Measurements from ENCODE around the gene FAM53B.
A peak's percentile ranks its signal among the peaks of the same experiment; 100 is the strongest.
"Not testable (repeated sequence)": the region's sequence is repeated elsewhere in the genome, so short reads cannot be mapped to it uniquely, and the experiment has no call there.

The FAM53B gene

GRCh38 chr10:124624466-124624865, 119.7 kb downstream of the FAM53B start:
- no peak for DNase-seq

GRCh38 chr10:124624006-124624405, 120.2 kb downstream of the FAM53B start:
- no peak for DNase-seq

- DNase-seq = no peak
Observed at GRCh38 chr10:124622866-124623536, 121.2 kb downstream of the FAM53B start.

GRCh38 chr10:124622158-124622557, 122.0 kb downstream of the FAM53B start:
- no peak for DNase-seq

- no peak for DNase-seq
Observed at GRCh38 chr10:124621637-124622036, 122.5 kb downstream of the FAM53B start.

GRCh38 chr10:124619802-124620490, 124.2 kb downstream of the FAM53B start:
- no peak for DNase-seq

GRCh38 chr10:124619195-124619594, 125.0 kb downstream of the FAM53B start:
- DNase-seq = no peak

- no peak for DNase-seq
Observed at GRCh38 chr10:124618470-124619073, 125.6 kb downstream of the FAM53B start.

- no peak for DNase-seq
Observed at GRCh38 chr10:124616836-124617130, 127.4 kb downstream of the FAM53B start.

GRCh38 chr10:124616040-124616835, 127.9 kb downstream of the FAM53B start:
- no peak for DNase-seq

GRCh38 chr10:124615259-124615658, 128.9 kb downstream of the FAM53B start:
- DNase-seq = no peak

GRCh38 chr10:124614003-124614659, 130.0 kb downstream of the FAM53B start:
- DNase-seq = peak; percentile 87

- DNase-seq = no peak
Observed at GRCh38 chr10:124612611-124613498, 131.3 kb downstream of the FAM53B start.

- DNase-seq = peak; percentile 58
Observed at GRCh38 chr10:124611738-124612137, 132.4 kb downstream of the FAM53B start.

GRCh38 chr10:124610851-124611250, 133.3 kb downstream of the FAM53B start:
- not testable (repeated sequence) for DNase-seq

GRCh38 chr10:124610186-124610585, 134.0 kb downstream of the FAM53B start:
- DNase-seq = not testable (repeated sequence)

GRCh38 chr10:124609698-124610097, 134.5 kb downstream of the FAM53B start:
- no peak for DNase-seq

GRCh38 chr10:124608093-124608721, 136.0 kb downstream of the FAM53B start:
- DNase-seq = no peak

GRCh38 chr10:124607693-124608092, 136.5 kb downstream of the FAM53B start:
- no peak for DNase-seq

GRCh38 chr10:124606822-124607221, 137.4 kb downstream of the FAM53B start:
- no peak for DNase-seq
